ENCODE measurements around the gene RNASE12.
"Not testable (repeated sequence)": the region's sequence is repeated elsewhere in the genome, so short reads cannot be mapped to it uniquely, and the experiment has no call there.

RNASE12 gene

DNA sequence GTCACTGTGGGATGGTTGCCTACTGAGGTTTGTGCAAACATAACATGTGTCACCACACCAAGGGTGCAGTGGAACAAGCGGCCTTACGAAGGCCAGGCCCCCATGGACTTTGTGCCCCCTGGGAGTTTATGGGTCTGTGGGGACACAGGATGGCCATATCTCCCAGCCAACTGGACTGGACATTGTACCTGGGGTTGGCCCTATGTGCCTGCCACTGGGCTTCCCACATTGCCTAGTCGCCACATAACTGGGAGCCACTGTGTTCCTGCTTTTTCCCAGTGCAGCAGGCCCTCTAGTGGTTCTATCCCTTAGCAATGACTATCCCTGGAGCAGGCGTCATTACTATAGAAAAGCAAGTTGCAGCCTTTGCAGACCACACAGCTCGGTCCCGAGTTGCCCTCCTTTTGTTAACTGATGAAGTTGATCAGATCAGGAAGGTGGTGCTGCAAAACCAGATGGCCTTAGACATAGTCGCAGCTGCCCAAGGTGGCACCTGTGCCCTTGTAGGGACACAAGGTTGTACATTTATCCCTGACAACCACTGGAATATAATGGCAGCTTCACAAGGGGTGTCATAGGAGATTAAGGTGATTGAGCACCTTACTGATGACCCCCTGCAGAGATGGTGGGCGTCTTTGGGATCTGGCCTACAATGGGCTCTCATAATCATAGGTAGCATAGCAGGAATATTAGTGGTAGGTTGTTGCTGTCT, 15.2 kb upstream of the RNASE12 start:
- peak; percentile 82 for TF ChIP-seq CTCF (IDR thresholded peaks at IDR 0.05; ENCODE audit: low read depth, low read length)
- Histone ChIP-seq H3K27me3 (no peaks in the 10 kb centered on the region), H3K36me3 (no peaks in the 10 kb centered on the region), H3K9me3 (no peaks in the 10 kb centered on the region), H3K4me3 (ENCODE audit: low read depth, low read length) (no peak overlapping the region), H3K4me1 (no peaks in the 10 kb centered on the region)
- DNase-seq, result peak; percentile 53

GRCh38 chr14:20603813-20604690, 12.9 kb upstream of the RNASE12 start:
- no peaks in the 10 kb centered on the region for H3K4me1 ChIP-seq
- TF ChIP-seq CTCF (IDR thresholded peaks at IDR 0.05; ENCODE audit: low read depth, low read length), result no peak
- H3K36me3 ChIP-seq, result no peaks in the 10 kb centered on the region
- H3K4me3 ChIP-seq (ENCODE audit: low read depth, low read length), result no peak overlapping the region
- H3K9me3 ChIP-seq, result no peaks in the 10 kb centered on the region
- no peaks in the 10 kb centered on the region for H3K27me3 ChIP-seq
- DNase-seq, result peak; percentile 50

DNA sequence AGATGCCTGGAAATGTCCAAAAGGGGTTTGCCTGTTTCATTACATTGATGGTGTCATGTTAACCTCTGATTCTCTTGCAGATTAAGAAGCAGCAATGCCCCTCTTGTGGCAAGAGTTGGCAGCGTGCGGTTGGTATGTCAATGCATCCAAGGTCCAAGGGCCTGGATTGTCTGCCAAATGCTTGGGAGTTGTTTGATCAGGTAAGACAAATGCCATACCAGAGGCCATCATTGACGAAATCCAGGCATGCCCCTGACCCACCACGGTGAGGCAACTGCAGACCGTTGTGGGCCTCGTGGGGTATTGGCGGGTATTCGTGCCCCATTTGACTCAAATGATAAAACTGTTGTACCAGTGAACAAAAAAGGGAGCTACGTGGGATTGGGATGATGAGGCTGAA, 11.4 kb upstream of the RNASE12 start:
- Histone ChIP-seq H3K4me1 (no peaks in the 10 kb centered on the region), H3K36me3 (no peaks in the 10 kb centered on the region), H3K9me3 (no peaks in the 10 kb centered on the region), H3K4me3 (ENCODE audit: low read depth, low read length) (no peak overlapping the region), H3K27me3 (no peaks in the 10 kb centered on the region)
- no peak for TF ChIP-seq CTCF (IDR thresholded peaks at IDR 0.05; ENCODE audit: low read depth, low read length)
- DNase-seq, result no peak

DNA sequence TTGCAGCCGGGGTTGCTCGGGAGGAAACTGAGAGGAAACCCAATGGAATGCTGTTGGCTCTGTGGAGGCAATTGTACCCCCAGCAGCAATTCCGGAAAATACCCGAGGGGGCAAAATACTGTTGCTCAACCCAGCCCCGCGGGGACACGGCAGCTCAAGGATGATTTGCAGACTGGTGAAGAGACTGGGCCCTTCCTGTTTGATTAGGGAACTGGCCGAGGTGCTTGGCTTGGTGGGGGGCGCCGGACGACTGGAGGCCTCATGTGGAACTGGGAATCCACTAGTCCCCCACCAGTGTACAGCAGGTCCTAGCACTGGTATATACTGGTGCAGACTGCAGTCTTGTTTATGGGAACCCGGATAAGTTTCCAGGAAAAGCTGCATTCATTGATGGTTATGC, 10.3 kb upstream of the RNASE12 start:
- H3K27me3 ChIP-seq, result no peaks in the 10 kb centered on the region
- H3K4me1 ChIP-seq, result no peaks in the 10 kb centered on the region
- H3K4me3 ChIP-seq (ENCODE audit: low read depth, low read length), result no peak overlapping the region
- no peak for DNase-seq
- no peaks in the 10 kb centered on the region for H3K9me3 ChIP-seq
- no peak for TF ChIP-seq CTCF (IDR thresholded peaks at IDR 0.05; ENCODE audit: low read depth, low read length)
- H3K36me3 ChIP-seq, result no peaks in the 10 kb centered on the region

- no peak for TF ChIP-seq CTCF (IDR thresholded peaks at IDR 0.05; ENCODE audit: low read depth, low read length)
- peaks cover 7% of the 10 kb centered on the region for H3K27me3 ChIP-seq
- no peaks in the 10 kb centered on the region for H3K4me1 ChIP-seq
- H3K36me3 ChIP-seq, result no peaks in the 10 kb centered on the region
- no peak for DNase-seq
- H3K4me3 ChIP-seq (ENCODE audit: low read depth, low read length), result no peak overlapping the region
- H3K9me3 ChIP-seq, result no peaks in the 10 kb centered on the region
These were observed 5.9 kb upstream of the RNASE12 start for GRCh38 chr14:20597108-20597507.

DNA sequence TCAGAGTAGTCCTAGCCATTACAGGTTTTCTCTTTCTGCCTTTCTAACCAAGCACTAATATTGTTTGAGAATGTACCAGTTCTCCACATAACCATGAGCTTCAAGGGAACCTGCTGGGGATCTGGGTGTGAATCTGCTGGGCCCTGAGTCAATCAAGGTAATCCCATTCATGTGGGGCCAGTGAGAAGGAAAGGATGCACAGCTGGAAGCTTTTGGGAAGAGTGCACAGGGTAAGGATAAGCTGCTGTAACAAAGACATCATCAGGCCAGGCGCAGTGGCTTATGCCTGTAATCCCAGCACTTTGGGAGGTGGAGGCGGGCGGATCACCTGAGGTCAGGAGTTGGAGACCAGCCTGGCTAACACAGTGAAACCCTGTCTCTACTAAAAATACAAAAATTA, 4.5 kb upstream of the RNASE12 start:
- not testable (repeated sequence) for H3K4me1 ChIP-seq; H3K9me3 ChIP-seq; H3K36me3 ChIP-seq; H3K4me3 ChIP-seq (ENCODE audit: low read depth, low read length); DNase-seq
- peaks cover 21% of the 10 kb centered on the region for H3K27me3 ChIP-seq
